ENCODE measurements around the gene SCLY.
A peak's percentile ranks its signal among the peaks of the same experiment; 100 is the strongest.
"Not testable (repeated sequence)": the region's sequence is repeated elsewhere in the genome, so short reads cannot be mapped to it uniquely, and the experiment has no call there.

SCLY gene

DNA sequence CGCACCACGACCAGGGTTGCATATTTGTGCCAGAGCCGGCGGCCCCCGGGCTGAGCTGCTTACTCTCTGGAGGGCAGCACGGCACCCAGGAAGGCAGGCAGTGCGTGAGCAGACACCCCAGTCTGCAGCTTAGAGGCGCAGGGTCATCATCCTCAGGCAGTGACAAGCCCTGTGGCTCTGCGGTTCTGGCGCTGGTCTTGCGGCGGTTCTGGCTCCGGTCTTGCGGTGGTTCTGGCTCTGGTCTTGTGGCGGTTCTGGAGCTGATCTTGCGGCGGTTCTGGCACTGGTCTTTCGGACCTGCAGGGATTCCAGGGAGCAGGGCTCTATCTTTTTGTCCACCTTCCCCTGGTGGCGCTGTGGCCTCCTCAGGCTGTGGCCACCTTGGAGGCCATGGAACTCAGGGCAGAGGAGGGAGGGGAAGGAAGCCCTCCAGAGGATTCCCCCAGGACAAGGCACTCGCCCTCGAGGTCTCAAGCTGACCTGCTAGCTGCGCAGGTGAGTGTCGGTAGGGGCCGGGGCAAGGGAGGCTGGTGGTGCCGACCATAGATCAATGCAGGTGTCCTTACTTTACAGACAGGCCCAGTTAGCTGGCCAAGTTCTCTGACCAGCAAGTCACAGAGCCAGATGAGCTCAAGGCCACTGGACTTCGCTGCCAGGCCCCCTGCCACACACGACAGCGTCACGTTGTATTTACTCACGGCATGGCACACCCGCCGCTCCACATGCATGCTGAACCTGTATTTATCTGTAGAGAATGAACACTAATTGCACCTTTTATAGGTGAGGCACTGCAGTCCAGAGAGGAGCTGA, 54.3 kb downstream of the SCLY start:
- no peak for DNase-seq

DNA sequence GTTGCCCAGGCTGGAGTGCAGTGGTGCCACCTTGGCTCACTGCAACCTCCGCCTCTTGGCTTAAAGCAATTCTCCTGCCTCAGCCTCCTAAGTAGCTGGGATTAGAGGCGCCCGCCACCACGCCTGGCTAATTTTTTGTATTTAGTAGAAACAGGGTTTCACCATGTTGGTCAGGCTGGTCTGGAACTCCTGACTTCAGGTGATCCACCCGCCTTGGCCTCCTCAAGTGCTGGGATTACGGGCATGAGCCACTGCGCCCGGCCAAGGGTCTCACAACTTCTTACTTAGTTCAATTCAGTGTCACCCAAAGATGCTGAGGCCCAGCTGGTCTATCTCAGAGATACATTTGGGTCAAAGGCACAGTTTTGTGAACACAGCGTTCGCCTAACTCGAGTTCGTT, 54.9 kb downstream of the SCLY start:
- not testable (repeated sequence) for DNase-seq

- no peak for DNase-seq
These were observed 55.7 kb downstream of the SCLY start for GRCh38 chr2:238116298-238117198.

- no peak for DNase-seq
These were observed 56.7 kb downstream of the SCLY start for GRCh38 chr2:238117199-238118154.

GRCh38 chr2:238119756-238120462, 59.1 kb downstream of the SCLY start:
- peak in 1 of 2 experiments; percentile 47 for DNase-seq

DNA sequence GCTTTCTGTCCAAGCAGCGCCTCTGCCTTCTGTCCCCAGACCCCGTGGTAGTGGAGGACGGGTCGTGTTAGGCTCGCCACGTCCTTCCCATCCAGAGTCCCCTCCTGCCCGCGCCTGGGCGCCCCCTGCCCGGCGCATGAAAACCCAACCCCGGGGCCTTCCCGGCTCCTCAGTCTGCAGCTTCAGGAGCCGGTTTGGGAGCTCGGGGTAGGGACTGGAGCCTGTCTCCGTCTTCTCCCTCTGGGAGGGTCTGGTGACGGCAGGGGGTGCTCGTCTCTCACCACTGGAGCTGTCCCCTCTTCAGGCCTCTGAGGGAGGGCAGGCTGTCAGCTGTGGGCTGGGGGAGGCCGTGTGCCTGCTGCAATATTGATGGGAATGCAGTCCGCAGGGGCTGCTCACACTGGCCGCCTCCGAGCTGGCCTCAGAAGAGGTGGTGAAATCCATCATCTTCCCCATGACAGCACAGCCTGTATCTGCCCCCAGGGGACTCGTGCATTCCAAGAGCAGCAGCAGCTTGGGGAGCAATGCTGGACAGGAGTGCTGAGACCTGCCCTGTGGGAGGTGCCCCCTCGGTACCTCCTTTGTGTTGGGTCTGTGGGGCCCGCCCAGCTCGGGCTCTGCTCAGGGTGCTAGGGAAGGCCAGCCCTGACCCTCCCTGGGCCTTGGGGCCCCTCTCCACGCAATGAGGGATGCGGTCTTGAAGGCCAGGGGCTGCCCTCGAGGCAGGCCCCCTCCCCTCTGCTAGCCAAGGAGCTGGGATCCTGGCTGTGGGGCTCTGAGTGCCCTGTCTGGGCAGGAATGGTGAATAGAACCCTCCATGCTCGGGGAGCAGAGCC, 59.9 kb downstream of the SCLY start:
- no peak for DNase-seq

DNA sequence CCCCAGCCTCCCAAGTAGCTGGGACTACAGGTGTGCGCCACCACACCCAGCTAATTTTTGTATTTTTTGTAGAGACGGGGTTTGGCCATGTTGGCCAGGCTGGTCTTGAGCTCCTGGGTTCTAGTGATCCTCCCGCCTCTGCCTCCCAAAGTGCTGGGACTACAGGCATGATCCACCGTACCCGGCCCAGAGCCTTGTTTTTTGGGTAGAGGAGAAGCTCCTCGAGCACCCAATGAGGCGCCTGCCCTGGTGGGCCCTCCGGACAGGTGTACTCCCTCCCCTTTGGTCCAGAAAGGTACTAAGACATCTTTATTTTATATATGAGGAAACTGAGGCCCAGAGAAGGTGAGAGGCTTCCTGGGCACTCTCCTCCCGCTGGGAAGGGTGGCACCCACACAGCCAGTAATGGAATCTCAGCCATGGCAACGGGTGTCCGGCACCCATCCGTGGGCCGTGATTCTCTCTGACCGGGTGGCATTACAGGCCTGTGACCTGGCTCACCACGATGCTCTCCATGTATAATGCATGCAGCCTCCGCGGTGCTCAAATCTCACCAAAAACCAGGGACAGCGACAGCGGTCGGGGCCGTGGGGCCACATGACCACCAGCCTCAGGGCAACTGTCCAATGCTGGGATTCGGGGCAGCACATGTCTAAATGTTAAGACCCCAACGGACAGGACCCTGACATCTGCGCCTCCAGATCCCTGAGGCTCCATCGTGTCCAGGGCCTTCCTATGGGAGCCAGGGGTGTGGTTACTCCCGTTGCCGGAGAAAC, 60.9 kb downstream of the SCLY start:
- DNase-seq, result no peak

DNA sequence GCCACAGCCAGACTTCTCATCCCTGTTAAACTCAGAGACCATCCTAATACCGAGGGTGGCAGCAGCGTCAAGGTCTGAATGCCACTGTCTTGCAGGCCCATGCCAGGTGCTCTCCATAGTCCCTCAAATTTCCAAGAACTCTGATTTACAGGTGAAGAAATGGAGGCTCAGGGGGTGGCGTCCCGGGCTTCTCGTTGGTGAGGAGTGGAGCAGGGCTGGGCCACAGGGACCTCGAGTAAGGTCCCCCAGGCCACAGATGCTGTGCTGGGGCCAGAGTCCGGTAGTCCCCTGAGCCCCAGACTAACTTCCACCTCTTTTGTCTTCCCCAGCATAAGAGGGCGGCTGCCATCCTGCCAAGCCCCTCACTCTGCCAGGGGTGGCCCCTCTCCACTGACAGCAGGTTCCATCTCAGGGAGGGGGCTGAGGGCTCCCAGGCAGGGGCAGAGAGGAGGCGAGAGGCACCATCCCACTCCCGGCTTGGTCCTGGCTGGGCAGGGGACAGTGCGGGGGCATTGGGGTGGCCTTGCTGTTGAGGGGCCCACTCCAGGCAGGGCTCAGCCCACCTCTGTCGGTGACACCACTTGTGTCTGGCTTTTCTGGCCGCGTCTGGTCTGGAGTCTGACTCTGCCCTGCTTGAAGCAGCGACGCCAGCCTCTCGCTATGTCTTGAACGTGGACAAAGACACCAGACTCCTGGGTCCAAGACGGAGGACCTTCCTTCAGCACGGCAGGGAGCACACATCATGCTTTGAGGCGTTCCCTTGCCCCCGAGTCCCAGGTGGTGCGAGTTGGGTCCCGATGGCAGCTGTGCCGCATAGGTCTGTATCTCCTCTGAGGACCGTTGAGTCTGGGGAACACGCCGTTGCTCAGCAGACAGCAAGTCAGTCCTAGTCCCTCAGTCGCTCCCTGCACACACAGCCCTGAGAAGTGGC, 61.8 kb downstream of the SCLY start:
- DNase-seq, result no peak

- DNase-seq, result no peak
These were observed 62.6 kb downstream of the SCLY start for GRCh38 chr2:238123218-238123971.

- no peak for DNase-seq
These were observed 63.2 kb downstream of the SCLY start for GRCh38 chr2:238123991-238124470.

- no peak for DNase-seq
These were observed 63.8 kb downstream of the SCLY start for GRCh38 chr2:238124488-238125126.

GRCh38 chr2:238125127-238125885, 64.5 kb downstream of the SCLY start:
- DNase-seq, result no peak

- DNase-seq, result no peak
These were observed 65.5 kb downstream of the SCLY start for GRCh38 chr2:238126338-238126737.

GRCh38 chr2:238126775-238127164, 66.0 kb downstream of the SCLY start:
- no peak for DNase-seq

DNA sequence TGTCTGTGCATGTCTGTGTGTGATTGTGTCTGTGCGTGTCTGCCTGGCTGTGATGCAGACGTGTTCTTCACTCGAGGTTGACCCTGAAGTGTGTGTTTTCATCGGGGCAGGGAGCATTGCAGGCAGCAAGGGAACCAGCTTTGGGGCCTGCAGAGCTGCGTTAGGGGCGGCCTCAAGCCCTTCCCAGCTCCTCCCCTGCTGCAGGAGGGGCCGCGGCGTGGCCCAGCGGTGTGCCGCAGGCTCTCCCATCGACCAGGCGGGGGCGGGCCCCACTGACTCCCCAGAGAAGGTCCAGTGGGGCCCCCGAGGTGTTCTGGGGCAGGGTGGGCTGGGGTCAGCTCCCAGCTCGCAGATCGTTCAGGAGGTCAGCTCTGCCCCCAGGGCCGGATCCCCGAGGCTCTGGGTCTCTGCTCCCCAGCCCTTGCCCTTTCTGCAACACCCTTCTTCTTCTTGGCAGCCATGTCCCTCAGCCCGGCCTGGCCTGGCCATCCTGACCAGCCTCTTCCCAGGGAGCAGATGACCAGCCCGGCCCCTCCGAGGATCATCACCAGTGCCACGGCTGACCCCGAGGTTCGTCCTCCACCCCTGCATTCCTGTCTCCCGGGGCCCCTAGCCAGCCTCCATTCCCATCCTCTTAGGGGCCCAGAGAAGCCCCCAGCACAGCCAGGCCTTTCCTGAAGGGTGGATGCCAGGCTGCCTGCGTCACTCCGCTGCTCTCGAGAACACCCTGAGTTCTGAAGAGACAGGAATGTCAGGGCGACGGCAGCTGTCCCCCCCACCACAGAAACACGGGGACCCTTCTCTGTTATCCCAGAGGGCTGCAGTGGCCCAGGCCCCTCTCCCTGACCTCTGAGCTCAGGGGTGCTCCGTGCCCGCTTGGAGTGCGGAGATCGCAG, 66.6 kb downstream of the SCLY start:
- DNase-seq, result no peak

DNA sequence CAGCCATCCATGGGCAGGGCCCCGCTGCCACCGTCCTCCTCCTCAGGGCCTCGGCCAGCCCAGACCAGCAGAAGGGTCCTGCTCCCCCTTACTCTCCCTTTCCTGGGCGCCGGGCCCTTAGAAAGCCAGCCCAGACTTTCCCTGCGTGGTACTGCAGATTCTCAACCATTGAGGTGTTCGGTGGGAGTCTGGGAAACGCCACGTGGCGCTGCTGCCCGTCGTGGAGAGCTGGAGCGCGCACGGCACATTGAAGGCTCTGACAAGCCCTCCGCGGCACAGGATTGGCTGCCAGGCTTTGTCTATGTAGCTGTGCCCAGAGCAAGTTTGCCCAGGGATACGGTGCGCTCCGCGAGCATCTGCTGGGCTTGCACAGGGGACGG, 67.2 kb downstream of the SCLY start:
- DNase-seq, result no peak
